ENCODE measurements around the gene RNF2.

Gene RNF2

GRCh38 chr1:185151215-185151614 lies 105.9 kb downstream of the RNF2 start:
- no peaks in the 10 kb centered on the region for H4K20me1 ChIP-seq (ENCODE audit: insufficient read depth, low read length)
- no peaks in the 10 kb centered on the region for H3K27me3 ChIP-seq (ENCODE audit: insufficient read depth, low read length)
- no peaks in the 10 kb centered on the region for H3K9me3 ChIP-seq (ENCODE audit: low read length)
- H3K27ac ChIP-seq (ENCODE audit: low read depth, low read length, poor library complexity, severe bottlenecking): no peak overlapping the region
- TF ChIP-seq EZH2 (IDR thresholded peaks at IDR 0.05; ENCODE audit: borderline replicate concordance, low read length): no peak
- no peaks in the 10 kb centered on the region for H3K9me2 ChIP-seq (ENCODE audit: low read depth, low read length)
- peaks cover 46% of the 10 kb centered on the region for H3K36me3 ChIP-seq (ENCODE audit: insufficient read depth, low read length)
- H3K4me3 ChIP-seq (ENCODE audit: low read depth, low read length, poor library complexity, severe bottlenecking): no peak overlapping the region
- H3K79me2 ChIP-seq (ENCODE audit: insufficient read depth, low read length): peaks cover 7% of the 10 kb centered on the region
- no peak overlapping the region for H2AFZ ChIP-seq (ENCODE audit: low read length)
- no peaks in the 10 kb centered on the region for H3F3A ChIP-seq (ENCODE audit: insufficient read depth, low read length)
- peaks cover 15% of the 10 kb centered on the region for H3K4me1 ChIP-seq (ENCODE audit: insufficient read depth, low read length, severe bottlenecking)
- H3K4me2 ChIP-seq (ENCODE audit: low read length): no peak overlapping the region
- H3K9ac ChIP-seq (ENCODE audit: low read length): no peak overlapping the region

Data from OCI-LY1 (cell line).